H1 (cell line): ENCODE data around the gene BTBD10.

Experiments
- POLR2AphosphoS5 ChIP-seq: IDR thresholded peaks from 2 replicates; pipeline ENCODE4 v1.6.1; 2011; ENCODE audit warnings: low read depth, low read length
- RFX5 ChIP-seq: IDR thresholded peaks from 2 replicates; pipeline ENCODE4 v1.6.1; 2011; ENCODE audit warnings: low read depth, low read length, improper control_type of control experiment, borderline replicate concordance
- TAF1 ChIP-seq: IDR thresholded peaks from 2 replicates; pipeline ENCODE4 v1.6.1; 2011; ENCODE audit warnings: mild to moderate bottlenecking, low read depth, low read length
- TF ChIP-seq, protein P1 (sequence below), 3 experiments: IDR thresholded peaks; 1 replicate in 2 of 3; 2 replicates in 1 of 3; pipeline versions ENCODE4 v1.5.1 to v1.6.1; 2011; ENCODE audit warnings: low read length in 3 of 3, mild to moderate bottlenecking in 3 of 3, inconsistent platforms in 2 of 3, low read depth in 1 of 3, moderate library complexity in 1 of 3; ENCODE audit not compliant: insufficient read depth in 1 of 3; ENCODE audit errors: control extremely low read depth in 1 of 3

DNA sequence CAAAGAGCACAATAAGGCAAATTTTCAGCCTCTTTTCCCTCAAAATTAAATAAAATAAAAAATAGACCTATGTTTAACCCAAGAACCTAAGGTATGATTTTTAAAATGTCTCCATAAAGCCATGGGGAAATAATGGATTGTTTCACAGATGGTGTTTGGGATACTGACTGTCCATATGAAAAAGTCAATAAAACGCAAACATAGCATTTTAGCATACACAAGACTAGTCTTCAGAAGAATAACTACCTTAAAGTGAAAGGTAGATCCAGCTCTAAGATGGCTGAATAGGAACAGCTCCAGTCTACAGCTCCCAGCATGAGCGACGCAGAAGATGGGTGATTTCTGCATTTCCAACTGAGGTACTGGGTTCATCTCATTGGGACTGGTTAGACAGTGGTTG lies 16.7 kb upstream of the BTBD10 start:
- TF ChIP-seq, protein P1, sequence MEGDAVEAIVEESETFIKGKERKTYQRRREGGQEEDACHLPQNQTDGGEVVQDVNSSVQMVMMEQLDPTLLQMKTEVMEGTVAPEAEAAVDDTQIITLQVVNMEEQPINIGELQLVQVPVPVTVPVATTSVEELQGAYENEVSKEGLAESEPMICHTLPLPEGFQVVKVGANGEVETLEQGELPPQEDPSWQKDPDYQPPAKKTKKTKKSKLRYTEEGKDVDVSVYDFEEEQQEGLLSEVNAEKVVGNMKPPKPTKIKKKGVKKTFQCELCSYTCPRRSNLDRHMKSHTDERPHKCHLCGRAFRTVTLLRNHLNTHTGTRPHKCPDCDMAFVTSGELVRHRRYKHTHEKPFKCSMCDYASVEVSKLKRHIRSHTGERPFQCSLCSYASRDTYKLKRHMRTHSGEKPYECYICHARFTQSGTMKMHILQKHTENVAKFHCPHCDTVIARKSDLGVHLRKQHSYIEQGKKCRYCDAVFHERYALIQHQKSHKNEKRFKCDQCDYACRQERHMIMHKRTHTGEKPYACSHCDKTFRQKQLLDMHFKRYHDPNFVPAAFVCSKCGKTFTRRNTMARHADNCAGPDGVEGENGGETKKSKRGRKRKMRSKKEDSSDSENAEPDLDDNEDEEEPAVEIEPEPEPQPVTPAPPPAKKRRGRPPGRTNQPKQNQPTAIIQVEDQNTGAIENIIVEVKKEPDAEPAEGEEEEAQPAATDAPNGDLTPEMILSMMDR (IDR thresholded peaks at IDR 0.05; ENCODE audit: control extremely low read depth in 1 of 3, insufficient read depth in 1 of 3, low read depth in 1 of 3, low read length in 3 of 3): no peak
- TF ChIP-seq POLR2AphosphoS5 (no peak), TAF1 (no peak), RFX5 (no peak)
